AG09319 (cell line): Measurements from ENCODE around the gene COL13A1.

ENCODE experiments used
- DNase-seq: peaks from one replicate; pipeline ENCODE4 v3.0.0-alpha.2; 2010; ENCODE audit warnings: low read depth; ENCODE audit errors: extremely low read depth
- CTCF ChIP-seq: IDR thresholded peaks from 2 replicates; pipeline ENCODE4 v1.5.1; 2011; ENCODE audit warnings: low read depth, mild to moderate bottlenecking, inconsistent platforms, low read length, moderate library complexity

COL13A1 gene

GRCh38 chr10:69872323-69872722 is 70.6 kb downstream of the COL13A1 start:
- no peak for TF ChIP-seq CTCF
- no peak for DNase-seq

GRCh38 chr10:69873135-69873639 is 71.5 kb downstream of the COL13A1 start:
- TF ChIP-seq CTCF, result no peak
- no peak for DNase-seq

DNA sequence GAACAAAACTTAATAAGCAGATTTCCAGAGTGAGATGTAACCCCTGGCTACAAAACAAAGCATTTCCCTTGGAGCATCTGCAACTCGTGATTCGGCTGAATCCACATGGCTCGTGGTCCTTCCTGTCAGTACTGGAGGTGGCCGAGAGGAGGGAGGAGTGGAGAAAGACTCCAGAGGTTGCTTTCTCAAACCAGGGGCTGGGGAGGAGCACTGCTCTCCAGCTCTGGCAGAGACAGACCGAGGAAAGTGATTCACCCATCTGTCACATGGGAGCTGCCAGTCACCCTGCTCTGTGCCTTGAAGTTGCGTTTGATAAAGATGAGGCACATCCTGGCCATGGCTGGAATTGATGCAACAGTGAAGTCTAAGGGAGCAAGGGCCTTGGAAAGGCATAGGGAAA is 72.7 kb downstream of the COL13A1 start:
- no peak for DNase-seq
- TF ChIP-seq CTCF, result no peak; the same call in 1 of the 2 replicates

- no peak for TF ChIP-seq CTCF
These were observed 74.2 kb downstream of the COL13A1 start for GRCh38 chr10:69875856-69876255.

GRCh38 chr10:69876286-69876685 is 74.6 kb downstream of the COL13A1 start:
- no peak for TF ChIP-seq CTCF
- DNase-seq, result no peak

More at GRCh38 chr10:69875856-69876255, 74.2 kb downstream of the COL13A1 start:
- no peak for DNase-seq

GRCh38 chr10:69876931-69877330 is 75.2 kb downstream of the COL13A1 start:
- no peak for TF ChIP-seq CTCF
- DNase-seq, result no peak

GRCh38 chr10:69878038-69878437 is 76.3 kb downstream of the COL13A1 start:
- DNase-seq, result no peak
- no peak for TF ChIP-seq CTCF
